Calu3 (cell line): Measurements from ENCODE around the gene WDTC1. TPM values are rescaled to one million over a fixed set of nuclear protein-coding genes. Genes with fewer than 3 reads are reported as not detected.

Source experiments
- BruUV-seq: library from RNA; stranded (reverse); fragments of 400-500 nt; replicated peaks from 2 replicates; lab custom pipeline; 2021; lab: Mats Ljungman, UMichigan
- CTCF ChIA-PET: fragments of 300-600 bp; sonication (Branson Sonifier 250); formaldehyde crosslinking; loops from one replicate; lab custom pipeline; 2022; ENCODE audit warnings: antibody characterized with exemption; lab: Charles Lee
- DNase-seq: peaks from one replicate; pipeline ENCODE4 v3.0.0; 2022
- H3K27ac Mint-ChIP-seq: one replicate; pipeline ENCODE4 v1.8.0; 2022; ENCODE audit warnings: mixed read lengths; ENCODE audit not compliant: unreplicated experiment
- H3K27me3 Mint-ChIP-seq: one replicate; pipeline ENCODE4 v1.8.0; 2022; ENCODE audit warnings: mixed read lengths; ENCODE audit not compliant: unreplicated experiment
- H3K36me3 Mint-ChIP-seq: one replicate; pipeline ENCODE4 v1.8.0; 2022; ENCODE audit warnings: mild to moderate bottlenecking, moderate library complexity, mixed read lengths; ENCODE audit not compliant: insufficient read depth, unreplicated experiment
- H3K4me1 Mint-ChIP-seq: one replicate; pipeline ENCODE4 v1.8.0; 2022; ENCODE audit warnings: mild to moderate bottlenecking, low read depth, mixed read lengths; ENCODE audit not compliant: unreplicated experiment
- H3K4me3 Mint-ChIP-seq: one replicate; pipeline ENCODE4 v1.8.0; 2022; ENCODE audit warnings: mild to moderate bottlenecking, low read depth, moderate library complexity, mixed read lengths; ENCODE audit not compliant: unreplicated experiment
- H3K9me3 Mint-ChIP-seq: one replicate; pipeline ENCODE4 v1.8.0; 2022; ENCODE audit warnings: low read depth, mixed read lengths; ENCODE audit not compliant: unreplicated experiment
- CTCF ChIP-seq: fragments of 200-600 bp; IDR thresholded peaks from one replicate; pipeline ENCODE4 v1.8.0; 2022; ENCODE audit warnings: antibody characterized with exemption; ENCODE audit not compliant: unreplicated experiment
- intact Hi-C: fragments of 100-400 bp; cut with micrococcal nuclease; formaldehyde crosslinking; loops from one replicate; pipeline ENCODE4 v1.10.0; 2022; ENCODE audit not compliant: unreplicated experiment
- total RNA-seq: library from RNA; stranded (reverse); gene quantifications from 2 replicates; pipeline ENCODE4 v1.2.3, GENCODE V29; 2022

The WDTC1 gene
- total RNA-seq, 1 experiment from 2014 or later = 10.8 TPM

- CTCF ChIA-PET = no interaction called here
- no TSS peak for BruUV-seq
- H3K36me3 Mint-ChIP-seq = no peaks in the 10 kb centered on the region
Measured at GRCh38 chr1:27227765-27228164, 6.7 kb upstream of the WDTC1 start.

GRCh38 chr1:27233667-27234048 lies 774 bp upstream of the WDTC1 start:
- no peaks in the 10 kb centered on the region for H3K27me3 Mint-ChIP-seq
- TF ChIP-seq CTCF = no peak
- H3K36me3 Mint-ChIP-seq = peaks cover 19% of the 10 kb centered on the region
- no peaks in the 10 kb centered on the region for H3K4me1 Mint-ChIP-seq
- H3K9me3 Mint-ChIP-seq = no peaks in the 10 kb centered on the region
- BruUV-seq = no TSS peak
- no peak for DNase-seq
- intact Hi-C loops = no loop called here
- CTCF ChIA-PET = no interaction called here
- peak overlapping the region; percentile 77 for H3K27ac Mint-ChIP-seq
- H3K4me3 Mint-ChIP-seq = peak overlapping the region; percentile 79

More at GRCh38 chr1:27227765-27228164, 6.7 kb upstream of the WDTC1 start:
- Mint-ChIP-seq H3K4me3 (no peak overlapping the region), H3K9me3 (no peaks in the 10 kb centered on the region), H3K27me3 (no peaks in the 10 kb centered on the region), H3K4me1 (no peaks in the 10 kb centered on the region), H3K27ac (no peak overlapping the region)
- intact Hi-C loops = no loop called here
- TF ChIP-seq CTCF = no peak
- DNase-seq = no peak

GRCh38 chr1:27235827-27236226 lies 1.4 kb downstream of the WDTC1 start:
- intact Hi-C loops = no loop called here
- H3K36me3 Mint-ChIP-seq = peaks cover 19% of the 10 kb centered on the region
- CTCF ChIA-PET = no interaction called here
- no peak overlapping the region for H3K27ac Mint-ChIP-seq
- H3K27me3 Mint-ChIP-seq = no peaks in the 10 kb centered on the region
- peak overlapping the region; percentile 79 for H3K4me3 Mint-ChIP-seq
- no peaks in the 10 kb centered on the region for H3K9me3 Mint-ChIP-seq
- no TSS peak for BruUV-seq
- TF ChIP-seq CTCF = no peak
- H3K4me1 Mint-ChIP-seq = no peaks in the 10 kb centered on the region
- DNase-seq = no peak

- Mint-ChIP-seq H3K9me3 (no peaks in the 10 kb centered on the region), H3K4me1 (no peaks in the 10 kb centered on the region), H3K27me3 (no peaks in the 10 kb centered on the region), H3K36me3 (peaks cover 19% of the 10 kb centered on the region), H3K4me3 (no peak overlapping the region), H3K27ac (no peak overlapping the region)
- intact Hi-C loops = no loop called here
- CTCF ChIA-PET = no interaction called here
- no peak for DNase-seq
- BruUV-seq = no TSS peak
- no peak for TF ChIP-seq CTCF
Measured at GRCh38 chr1:27237112-27237511, 2.7 kb downstream of the WDTC1 start.
